Measurements from ENCODE around the gene SETDB1.

GRCh38 chr1:150922519-150922975 is 3.6 kb upstream of the SETDB1 start:
- TF ChIP-seq EZH2 (IDR thresholded peaks at IDR 0.05; ENCODE audit: low read depth) = no peak
- peak; percentile 87 for TF ChIP-seq CTCF (conservative IDR thresholded peaks at IDR 0.05)
